ENCODE results near the gene NDUFB8.

- TF ChIP-seq TAF1 (IDR thresholded peaks at IDR 0.05; ENCODE audit: borderline replicate concordance, low read depth, low read length) = no peak
- no peak for TF ChIP-seq POLR2A (IDR thresholded peaks at IDR 0.05; ENCODE audit: low read depth, low read length)
- TF ChIP-seq POLR2AphosphoS5 (IDR thresholded peaks at IDR 0.05; ENCODE audit: low read depth, low read length) = no peak
Measured at GRCh38 chr10:100479037-100479436, 50.6 kb downstream of the NDUFB8 start.

Data from GM12892 (cell line).